ENCODE data around the gene GHDC.

DNA sequence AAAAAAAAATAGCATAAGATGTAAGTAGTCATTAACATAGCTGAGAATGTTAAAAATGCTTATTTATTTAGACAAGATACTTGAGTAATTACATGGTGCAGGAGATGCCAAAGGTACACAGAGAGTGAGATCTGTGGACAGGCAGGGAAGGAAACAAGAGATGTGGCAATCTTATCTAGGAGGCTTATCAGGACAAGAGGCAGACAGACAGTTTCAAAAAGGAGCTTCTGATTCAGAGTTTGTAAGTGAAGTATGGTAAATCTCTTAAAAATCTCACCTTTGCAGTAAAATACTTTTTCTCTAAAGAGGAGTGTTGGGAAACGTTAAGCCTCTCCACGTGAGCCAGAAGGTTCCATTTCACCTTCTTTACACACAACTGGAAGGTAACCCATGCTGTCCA, 19.9 kb upstream of the GHDC start:
- TF ChIP-seq CTCF (conservative IDR thresholded peaks at IDR 0.05 in 1 of 2, IDR thresholded peaks at IDR 0.05 in 1 of 2; ENCODE audit: extremely low read depth in 1 of 2, insufficient read depth in 1 of 2, low read depth in 1 of 2, low read length in 2 of 2) (no peak), EZH2 (IDR thresholded peaks at IDR 0.05; ENCODE audit: borderline replicate concordance, low read length) (no peak)

All from mammary epithelial cell (primary cell).